ENCODE data around the gene CCL18. TPM values are rescaled to one million over a fixed set of nuclear protein-coding genes. Genes with fewer than 3 reads are reported as not detected.

The CCL18 gene
- total and polyA plus RNA-seq, 2 of the 4 experiments (the other 2 are of a cell fraction) = not detected

DNA sequence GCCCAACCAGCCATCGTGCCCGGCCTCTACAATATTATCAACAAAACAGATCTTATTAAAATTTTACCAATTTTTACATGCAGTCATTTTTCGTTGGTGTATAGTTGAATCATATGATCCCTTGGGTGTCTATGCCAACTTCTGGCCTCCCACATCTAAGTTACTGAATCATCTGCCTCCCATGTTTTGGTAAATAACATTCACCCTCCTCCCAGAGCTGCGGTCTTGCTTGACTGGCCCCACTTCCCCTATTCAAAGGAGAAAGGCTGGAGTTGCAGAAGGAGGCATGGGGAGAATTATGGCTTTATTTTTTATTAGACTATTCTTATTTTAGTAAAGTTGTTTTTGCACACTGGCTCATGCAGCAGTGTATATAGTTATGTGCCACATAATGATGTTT lies 27.8 kb upstream of the CCL18 start:
- in situ Hi-C loops (cut with MboI; ENCODE audit: low sequenced_read_pairs) (no loop called here), intact Hi-C loops (cut with micrococcal nuclease) (no loop called here), dilution Hi-C loops (cut with HindIII; ENCODE audit: low sequenced_read_pairs, unreplicated experiment) (no loop called here)
- Histone ChIP-seq H3K56ac (ENCODE audit: extremely low read depth, insufficient read depth, low read length) (no peak overlapping the region), H3K9ac (ENCODE audit: low read depth, low read length) (no peak overlapping the region), H3K79me1 (ENCODE audit: low read depth in 1 of 2, low read length in 2 of 2) (no peaks in the 10 kb centered on the region), H4K5ac (ENCODE audit: low read depth, low read length) (no peak overlapping the region), H2BK15ac (ENCODE audit: low read depth, low read length) (no peak overlapping the region), H2BK20ac (ENCODE audit: low read depth, low read length) (no peak overlapping the region), H2BK5ac (ENCODE audit: low read depth, low read length, poor library complexity, severe bottlenecking) (no peak overlapping the region), H3K14ac (replicated peaks; ENCODE audit: low read depth, low read length) (no peak overlapping the region), H3K4me3 (ENCODE audit: insufficient read depth, low read depth, low read length) (no peak overlapping the region), H3K23ac (ENCODE audit: low read depth, low read length) (no peak overlapping the region), H3K4me1 (ENCODE audit: control insufficient read depth, insufficient read depth, low read length) (no peaks in the 10 kb centered on the region), H3K4me2 (ENCODE audit: low read depth, low read length) (no peak overlapping the region), H4K8ac (ENCODE audit: low read depth in 2 of 2, low read length in 2 of 2) (no peak overlapping the region), H3K4ac (ENCODE audit: low read depth, low read length) (no peak overlapping the region), H2AK9ac (replicated peaks; ENCODE audit: low read depth, low read length, poor library complexity) (no peak overlapping the region), H4K91ac (ENCODE audit: insufficient read depth, low read depth, low read length) (no peak overlapping the region), H3K27me3 (ENCODE audit: control insufficient read depth, insufficient read depth, low read length) (no peaks in the 10 kb centered on the region), H2AK5ac (ENCODE audit: low read depth, low read length) (no peak overlapping the region), H2AFZ (replicated peaks; ENCODE audit: low read length, poor library complexity) (no peak overlapping the region), H3K18ac (ENCODE audit: low read depth, low read length) (no peak overlapping the region), H3K36me3 (ENCODE audit: control insufficient read depth, insufficient read depth, low read length) (no peaks in the 10 kb centered on the region), H2BK120ac (ENCODE audit: low read depth, low read length) (no peak overlapping the region), H3K27ac (ENCODE audit: insufficient read depth, low read length) (no peak overlapping the region), H3K9me3 (ENCODE audit: control insufficient read depth, insufficient read depth, low read length) (no peaks in the 10 kb centered on the region), H4K20me1 (ENCODE audit: insufficient read depth, low read length) (no peaks in the 10 kb centered on the region), H3K9me1 (ENCODE audit: insufficient read depth, low read length) (no peaks in the 10 kb centered on the region)
- TF ChIP-seq, protein P1, sequence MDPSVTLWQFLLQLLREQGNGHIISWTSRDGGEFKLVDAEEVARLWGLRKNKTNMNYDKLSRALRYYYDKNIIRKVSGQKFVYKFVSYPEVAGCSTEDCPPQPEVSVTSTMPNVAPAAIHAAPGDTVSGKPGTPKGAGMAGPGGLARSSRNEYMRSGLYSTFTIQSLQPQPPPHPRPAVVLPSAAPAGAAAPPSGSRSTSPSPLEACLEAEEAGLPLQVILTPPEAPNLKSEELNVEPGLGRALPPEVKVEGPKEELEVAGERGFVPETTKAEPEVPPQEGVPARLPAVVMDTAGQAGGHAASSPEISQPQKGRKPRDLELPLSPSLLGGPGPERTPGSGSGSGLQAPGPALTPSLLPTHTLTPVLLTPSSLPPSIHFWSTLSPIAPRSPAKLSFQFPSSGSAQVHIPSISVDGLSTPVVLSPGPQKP (IDR thresholded peaks at IDR 0.05; ENCODE audit: borderline replicate concordance, low read depth, low read length) = no peak
- TF ChIP-seq CEBPB (IDR thresholded peaks at IDR 0.05; ENCODE audit: low read depth, low read length) (no peak), POLR2A (IDR thresholded peaks at IDR 0.05; ENCODE audit: low read depth, low read length) (no peak), CHD1 (IDR thresholded peaks at IDR 0.05; ENCODE audit: low read depth, low read length) (no peak), RFX5 (IDR thresholded peaks at IDR 0.05; ENCODE audit: low read depth, low read length) (no peak), MAZ (IDR thresholded peaks at IDR 0.05; ENCODE audit: borderline replicate concordance, low read depth, low read length) (no peak), RCOR1 (IDR thresholded peaks at IDR 0.05; ENCODE audit: insufficient replicate concordance, low read length) (no peak), FOS (IDR thresholded peaks at IDR 0.05; ENCODE audit: low read depth, low read length) (no peak), BHLHE40 (IDR thresholded peaks at IDR 0.05; ENCODE audit: low read depth, low read length) (no peak)
- BruUV-seq (replicated peaks) = no TSS peak
- POLR2A ChIA-PET (ENCODE audit: unreplicated experiment) = no interaction called here
- WGBS, 2 experiments (ENCODE audit: extremely low coverage in 2 of 2, insufficient read length in 1 of 2) = no CpG with 5 or more reads among the region's 4 CpGs
- CTCF ChIA-PET = no interaction called here
- DNase-seq = no peak
- ATAC-seq (ENCODE audit: low read depth) = no peak
